IMR-90 (cell line): Measurements from ENCODE around the gene EPGN.

Experiments used
- CEBPB ChIP-seq: IDR thresholded peaks from 2 replicates; pipeline ENCODE4 v1.6.1; 2012; ENCODE audit warnings: low read depth, low read length, improper control_type of control experiment
- CTCF ChIP-seq: conservative IDR thresholded peaks from 2 replicates; pipeline ENCODE4 v1.5.1; 2012; ENCODE audit warnings: mild to moderate bottlenecking, low read depth, low read length, improper control_type of control experiment
- POLR2A ChIP-seq: IDR thresholded peaks from 2 replicates; pipeline ENCODE4 v1.6.1; 2012; ENCODE audit warnings: mild to moderate bottlenecking, low read depth, low read length
- RAD21 ChIP-seq: IDR thresholded peaks from 2 replicates; pipeline ENCODE4 v1.6.1; 2012; ENCODE audit warnings: low read length, improper control_type of control experiment
- RFX5 ChIP-seq: IDR thresholded peaks from 2 replicates; pipeline ENCODE4 v1.8.0; 2012; ENCODE audit warnings: low read depth, mild to moderate bottlenecking, low read length, moderate library complexity

- TF ChIP-seq CTCF (no peak), POLR2A (no peak), CEBPB (no peak), RAD21 (no peak), RFX5 (no peak)
Measured at GRCh38 chr4:74325886-74326285, 17.6 kb downstream of the EPGN start.
